ENCODE results near the gene PRKACB. TPM values are rescaled to one million over a fixed set of nuclear protein-coding genes. Genes with fewer than 3 reads are reported as not detected.

Gene PRKACB
- total RNA-seq, 1 donor from 2014 or later, result 64.9 TPM

- Mint-ChIP-seq H3K27me3 (ENCODE audit: low read depth, unreplicated experiment) (no peaks in the 10 kb centered on the region), H3K4me1 (ENCODE audit: low read depth, unreplicated experiment) (peaks cover 2% of the 10 kb centered on the region), H3K36me3 (ENCODE audit: low read depth, unreplicated experiment) (no peaks in the 10 kb centered on the region), H3K4me3 (ENCODE audit: unreplicated experiment) (no peak overlapping the region), H3K9me3 (ENCODE audit: unreplicated experiment) (no peaks in the 10 kb centered on the region), H3K27ac (ENCODE audit: unreplicated experiment) (no peak overlapping the region)
- H3K4me1 ChIP-seq (ENCODE audit: insufficient read depth, low read length), result no peaks in the 10 kb centered on the region
- no peak overlapping the region for H3K4me3 ChIP-seq (ENCODE audit: insufficient read depth, low read depth, low read length)
- no peak overlapping the region for H3K9ac ChIP-seq (ENCODE audit: low read length)
- no peak overlapping the region for H3K4me2 ChIP-seq (ENCODE audit: low read length)
- H3K79me2 ChIP-seq (ENCODE audit: insufficient read depth, low read length), result no peaks in the 10 kb centered on the region
- no peaks in the 10 kb centered on the region for H4K20me1 ChIP-seq (ENCODE audit: insufficient read depth, low read length)
- no peaks in the 10 kb centered on the region for H3K36me3 ChIP-seq (ENCODE audit: insufficient read depth, low read length)
- DNase-seq (ENCODE audit: low read depth) (no peak), FAIRE-seq (no peak)
- no peak overlapping the region for H2AFZ ChIP-seq (ENCODE audit: low read depth, low read length)
- no peaks in the 10 kb centered on the region for H3K27me3 ChIP-seq (ENCODE audit: insufficient read depth, low read length)
- no peak overlapping the region for H3K27ac ChIP-seq (ENCODE audit: low read depth, low read length)
- H3K9me3 ChIP-seq (ENCODE audit: insufficient read depth, low read depth, low read length), result no peaks in the 10 kb centered on the region
- no peak for TF ChIP-seq EZH2 (IDR thresholded peaks at IDR 0.05; ENCODE audit: insufficient read depth, low read length)
- TF ChIP-seq CTCF (IDR thresholded peaks at IDR 0.05; ENCODE audit: insufficient read depth, low read depth, low read length), result no peak
Observed at GRCh38 chr1:84162295-84162694, 18.2 kb downstream of the PRKACB start.

DNA sequence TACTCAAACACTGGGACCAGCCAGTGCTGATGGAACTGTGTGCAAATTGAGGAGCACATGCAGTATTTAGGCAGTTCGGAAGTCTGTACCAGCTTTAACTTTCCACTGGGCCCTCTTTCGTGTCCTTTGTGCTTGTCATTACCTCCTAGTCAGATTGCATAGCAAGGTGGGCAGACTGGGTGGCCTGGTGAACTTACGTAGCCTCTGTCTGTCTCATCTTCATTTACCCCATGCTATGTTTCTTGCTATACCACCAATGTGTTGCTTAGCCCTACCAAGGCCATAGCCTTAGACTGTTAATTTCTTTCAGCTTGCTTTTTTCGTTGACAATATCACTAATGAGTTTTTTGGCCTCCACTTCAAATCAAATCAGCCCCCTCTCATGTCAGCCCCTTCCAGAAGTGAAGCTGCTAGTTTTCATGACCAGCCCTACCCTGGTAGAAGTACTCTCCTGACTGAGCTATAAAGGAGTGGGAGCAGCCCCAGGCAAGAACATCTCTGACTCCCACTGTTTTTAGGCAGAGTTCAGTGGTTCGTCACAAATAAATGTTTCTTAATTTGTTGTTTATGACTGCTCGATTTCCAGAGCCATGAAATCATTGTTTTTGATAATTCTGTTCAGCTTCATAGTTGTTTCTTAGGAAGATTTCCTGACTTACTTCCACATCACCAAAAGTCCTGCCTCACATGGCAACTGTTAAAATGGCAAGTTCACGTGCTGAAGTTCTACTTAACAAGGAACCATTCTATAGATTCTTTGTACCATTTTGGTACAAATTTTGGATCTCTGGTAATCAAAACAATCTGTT is 19.3 kb downstream of the PRKACB start:
- Mint-ChIP-seq H3K27ac (ENCODE audit: unreplicated experiment) (no peak overlapping the region), H3K4me1 (ENCODE audit: low read depth, unreplicated experiment) (peaks cover 2% of the 10 kb centered on the region), H3K27me3 (ENCODE audit: low read depth, unreplicated experiment) (no peaks in the 10 kb centered on the region), H3K36me3 (ENCODE audit: low read depth, unreplicated experiment) (no peaks in the 10 kb centered on the region), H3K4me3 (ENCODE audit: unreplicated experiment) (no peak overlapping the region), H3K9me3 (ENCODE audit: unreplicated experiment) (no peaks in the 10 kb centered on the region)
- H3K9me3 ChIP-seq (ENCODE audit: insufficient read depth, low read depth, low read length), result no peaks in the 10 kb centered on the region
- no peak overlapping the region for H3K4me3 ChIP-seq (ENCODE audit: insufficient read depth, low read depth, low read length)
- no peaks in the 10 kb centered on the region for H3K4me1 ChIP-seq (ENCODE audit: insufficient read depth, low read length)
- no peak overlapping the region for H3K27ac ChIP-seq (ENCODE audit: low read depth, low read length)
- H3K27me3 ChIP-seq (ENCODE audit: insufficient read depth, low read length), result no peaks in the 10 kb centered on the region
- H3K4me2 ChIP-seq (ENCODE audit: low read length), result peak overlapping the region; percentile 82
- H3K9ac ChIP-seq (ENCODE audit: low read length), result no peak overlapping the region
- DNase-seq (ENCODE audit: low read depth) (no peak), FAIRE-seq (no peak)
- no peaks in the 10 kb centered on the region for H3K79me2 ChIP-seq (ENCODE audit: insufficient read depth, low read length)
- no peaks in the 10 kb centered on the region for H4K20me1 ChIP-seq (ENCODE audit: insufficient read depth, low read length)
- H3K36me3 ChIP-seq (ENCODE audit: insufficient read depth, low read length), result no peaks in the 10 kb centered on the region
- no peak overlapping the region for H2AFZ ChIP-seq (ENCODE audit: low read depth, low read length)
- TF ChIP-seq CTCF (IDR thresholded peaks at IDR 0.05; ENCODE audit: insufficient read depth, low read depth, low read length), result no peak

- no peak overlapping the region for H3K27ac Mint-ChIP-seq (ENCODE audit: unreplicated experiment)
- peaks cover 3% of the 10 kb centered on the region for H3K4me1 Mint-ChIP-seq (ENCODE audit: low read depth, unreplicated experiment)
- no peaks in the 10 kb centered on the region for H3K27me3 Mint-ChIP-seq (ENCODE audit: low read depth, unreplicated experiment)
- H3K36me3 Mint-ChIP-seq (ENCODE audit: low read depth, unreplicated experiment), result no peaks in the 10 kb centered on the region
- Histone ChIP-seq H3K79me2 (ENCODE audit: insufficient read depth, low read length) (no peaks in the 10 kb centered on the region), H2AFZ (ENCODE audit: low read depth, low read length) (peak overlapping the region; percentile 50), H3K9ac (ENCODE audit: low read length) (peak overlapping the region; percentile 61), H3K4me1 (ENCODE audit: insufficient read depth, low read length) (no peaks in the 10 kb centered on the region), H4K20me1 (ENCODE audit: insufficient read depth, low read length) (no peaks in the 10 kb centered on the region), H3K36me3 (ENCODE audit: insufficient read depth, low read length) (no peaks in the 10 kb centered on the region), H3K9me3 (ENCODE audit: insufficient read depth, low read depth, low read length) (no peaks in the 10 kb centered on the region), H3K27ac (ENCODE audit: low read depth, low read length) (no peak overlapping the region), H3K27me3 (ENCODE audit: insufficient read depth, low read length) (no peaks in the 10 kb centered on the region), H3K4me2 (ENCODE audit: low read length) (peak overlapping the region; percentile 82), H3K4me3 (ENCODE audit: insufficient read depth, low read depth, low read length) (peak overlapping the region; percentile 45)
- no peak overlapping the region for H3K4me3 Mint-ChIP-seq (ENCODE audit: unreplicated experiment)
- no peak for TF ChIP-seq EZH2 (IDR thresholded peaks at IDR 0.05; ENCODE audit: insufficient read depth, low read length)
- TF ChIP-seq CTCF (IDR thresholded peaks at IDR 0.05; ENCODE audit: insufficient read depth, low read depth, low read length), result no peak
- no peaks in the 10 kb centered on the region for H3K9me3 Mint-ChIP-seq (ENCODE audit: unreplicated experiment)
- DNase-seq (ENCODE audit: low read depth) (no peak), FAIRE-seq (no peak)
Observed at GRCh38 chr1:84164161-84164560, 20.1 kb downstream of the PRKACB start.
